BLaER1 treated with 17β-estradiol and CSF1 and Interleukin-3, amounts not matched to agents 10 nM and 100 nM (cell line): ENCODE measurements around the gene ASGR1.
A peak's percentile ranks its signal among the peaks of the same experiment; 100 is the strongest.

Source experiments
- H3K27ac ChIP-seq, 11 experiments: shearing (Covaris generic); formaldehyde crosslinking; 2 replicates each; pipeline ENCODE4 v1.8.1; 2022
- H3K27me3 ChIP-seq, 11 experiments: shearing (Covaris generic); formaldehyde crosslinking; 2 replicates each; pipeline ENCODE4 v1.8.1; 2022
- H3K36me3 ChIP-seq, 11 experiments: shearing (Covaris generic); formaldehyde crosslinking; 2 replicates each; pipeline ENCODE4 v1.8.1; 2022
- H3K4me1 ChIP-seq, 10 experiments: shearing (Covaris generic); formaldehyde crosslinking; 2 replicates each; pipeline ENCODE4 v1.8.1; 2022
- H3K4me2 ChIP-seq, 11 experiments: shearing (Covaris generic); formaldehyde crosslinking; 2 replicates each; pipeline ENCODE4 v1.8.1; 2022
- H3K4me3 ChIP-seq, 10 experiments: shearing (Covaris generic); formaldehyde crosslinking; 2 replicates each; pipeline ENCODE4 v1.8.1; 2022
- H3K9ac ChIP-seq, 11 experiments: shearing (Covaris generic); formaldehyde crosslinking; 2 replicates each; pipeline ENCODE4 v1.8.1; 2022
- H3K9me3 ChIP-seq, 11 experiments: shearing (Covaris generic); formaldehyde crosslinking; replicated peaks in 1 of 11; 2 replicates each; pipeline ENCODE4 v1.8.1; 2022
- H4K20me1 ChIP-seq, 11 experiments: shearing (Covaris generic); formaldehyde crosslinking; 2 replicates each; pipeline ENCODE4 v1.8.1; 2022
- Cebpa-rat ChIP-seq, 11 experiments: shearing (Covaris generic); IDR thresholded peaks; 2 replicates each; pipeline ENCODE4 v1.8.1; 2022

Gene ASGR1

GRCh38 chr17:7222972-7223292, 43.8 kb upstream of the ASGR1 start:
- H3K27ac ChIP-seq: no peak overlapping the region
- no peak overlapping the region for H3K4me2 ChIP-seq
- H3K4me3 ChIP-seq: no peak overlapping the region
- no peaks in the 10 kb centered on the region for H3K9me3 ChIP-seq
- peaks cover 64 to 72% (median 67%) of the 10 kb centered on the region in 11 experiments for H3K36me3 ChIP-seq
- H4K20me1 ChIP-seq: peaks cover 14 to 80% (median 44%) of the 10 kb centered on the region in 11 experiments; a peak in 20 of 22 replicates
- no peaks in the 10 kb centered on the region for H3K27me3 ChIP-seq
- H3K9ac ChIP-seq: peak overlapping the region in 6 of 11 experiments; percentile 18 to 95 (median 93); a peak in 7 of 22 replicates
- peaks cover 31 to 49% (median 42%) of the 10 kb centered on the region in 10 experiments for H3K4me1 ChIP-seq
- no peak for TF ChIP-seq Cebpa-rat (IDR thresholded peaks at IDR 0.05)

GRCh38 chr17:7222093-7222971, 43.2 kb upstream of the ASGR1 start:
- Histone ChIP-seq H3K36me3 (peaks cover 58 to 66% (median 61%) of the 10 kb centered on the region in 11 experiments), H4K20me1 (peaks cover 14 to 74% (median 44%) of the 10 kb centered on the region in 11 experiments; a peak in 20 of 22 replicates), H3K27ac (0 out of 22 replicates have a peak overlapping the region, but pooled peaks of 1 of the 11 experiments have one; percentile 6), H3K27me3 (no peaks in the 10 kb centered on the region), H3K4me1 (peaks cover 34 to 53% (median 46%) of the 10 kb centered on the region in 10 experiments), H3K9me3 (no peaks in the 10 kb centered on the region), H3K4me3 (no peak overlapping the region), H3K4me2 (peak overlapping the region in 7 of 11 experiments; percentile 95 to 99 (median 97); a peak in 8 of 22 replicates), H3K9ac (peak overlapping the region in 9 of 11 experiments; percentile 57 to 95 (median 93); a peak in 13 of 22 replicates)
- no peak for TF ChIP-seq Cebpa-rat (IDR thresholded peaks at IDR 0.05)

GRCh38 chr17:7221278-7222092, 42.3 kb upstream of the ASGR1 start:
- H4K20me1 ChIP-seq: peaks cover 16 to 68% (median 46%) of the 10 kb centered on the region in 11 experiments; a peak in 20 of 22 replicates
- no peaks in the 10 kb centered on the region for H3K9me3 ChIP-seq
- H3K36me3 ChIP-seq: peaks cover 50 to 57% (median 52%) of the 10 kb centered on the region in 11 experiments
- TF ChIP-seq Cebpa-rat (IDR thresholded peaks at IDR 0.05): no peak
- 0 out of 22 replicates have a peak overlapping the region, but pooled peaks of 1 of the 11 experiments have one; percentile 89 for H3K27ac ChIP-seq
- H3K4me1 ChIP-seq: peaks cover 38 to 58% (median 47%) of the 10 kb centered on the region in 10 experiments
- H3K27me3 ChIP-seq: no peaks in the 10 kb centered on the region
- peak overlapping the region; percentile 11 to 95 (median 90); a peak in 19 of 22 replicates for H3K9ac ChIP-seq
- H3K4me3 ChIP-seq: peak overlapping the region in 9 of 10 experiments; percentile 88 to 99 (median 94); a peak in 12 of 20 replicates
- peak overlapping the region; percentile 94 to 100 (median 97) for H3K4me2 ChIP-seq

DNA sequence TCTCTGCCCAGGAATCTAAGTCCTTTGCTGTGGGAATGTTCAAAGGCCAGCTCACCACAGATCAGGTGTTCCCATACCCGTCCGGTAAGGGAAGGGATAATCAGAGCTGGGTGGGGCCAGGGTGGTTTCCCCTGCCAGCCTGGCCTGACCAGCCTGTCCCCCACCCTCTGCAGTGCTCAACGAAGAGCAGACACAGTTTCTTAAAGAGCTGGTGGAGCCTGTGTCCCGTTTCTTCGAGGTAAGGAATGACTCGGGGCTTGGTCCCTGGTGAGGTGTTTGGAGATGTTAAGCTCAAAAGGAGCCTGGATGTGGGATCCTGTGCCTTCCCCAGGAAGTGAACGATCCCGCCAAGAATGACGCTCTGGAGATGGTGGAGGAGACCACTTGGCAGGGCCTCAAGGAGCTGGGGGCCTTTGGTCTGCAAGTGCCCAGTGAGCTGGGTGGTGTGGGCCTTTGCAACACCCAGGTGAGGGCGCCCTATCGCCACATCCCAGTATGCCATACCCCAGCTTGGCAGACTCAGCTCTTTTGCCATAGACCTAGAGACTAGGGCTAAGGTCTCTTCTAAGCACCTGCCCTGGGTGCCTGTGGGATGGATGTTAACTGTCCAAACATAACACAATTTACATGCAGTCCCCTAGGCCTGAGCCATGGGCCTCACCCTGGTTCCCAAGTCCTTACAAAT, 41.6 kb upstream of the ASGR1 start:
- peaks cover 42 to 50% (median 45%) of the 10 kb centered on the region in 11 experiments for H3K36me3 ChIP-seq
- H3K9ac ChIP-seq: peak overlapping the region; percentile 86 to 95 (median 93)
- TF ChIP-seq Cebpa-rat (IDR thresholded peaks at IDR 0.05): no peak
- peak overlapping the region; percentile 94 to 100 (median 97) for H3K4me2 ChIP-seq
- H3K4me3 ChIP-seq: peak overlapping the region; percentile 88 to 99 (median 94)
- peaks cover 22 to 68% (median 51%) of the 10 kb centered on the region in 11 experiments; a peak in 20 of 22 replicates for H4K20me1 ChIP-seq
- peak overlapping the region; percentile 82 to 92 (median 87) for H3K27ac ChIP-seq
- no peaks in the 10 kb centered on the region for H3K27me3 ChIP-seq
- H3K9me3 ChIP-seq: no peaks in the 10 kb centered on the region
- H3K4me1 ChIP-seq: peaks cover 45 to 65% (median 52%) of the 10 kb centered on the region in 10 experiments

- H3K9ac ChIP-seq: peak within 1 kb of the TSS; percentile 86 to 95 (median 93)
- H3K4me2 ChIP-seq: peak within 1 kb of the TSS; percentile 94 to 100 (median 97)
- H4K20me1 ChIP-seq: peaks cover 26 to 67% (median 50%) of the 10 kb centered on the region in 11 experiments; a peak in 20 of 22 replicates
- H3K9me3 ChIP-seq: no peaks in the 10 kb centered on the region
- H3K4me1 ChIP-seq: peaks cover 51 to 71% (median 59%) of the 10 kb centered on the region in 10 experiments
- peak within 1 kb of the TSS; percentile 82 to 92 (median 87) for H3K27ac ChIP-seq
- H3K36me3 ChIP-seq: peaks cover 35 to 42% (median 37%) of the 10 kb centered on the region in 11 experiments
- no peaks in the 10 kb centered on the region for H3K27me3 ChIP-seq
- no peak for TF ChIP-seq Cebpa-rat (IDR thresholded peaks at IDR 0.05)
- peak within 1 kb of the TSS; percentile 88 to 99 (median 94) for H3K4me3 ChIP-seq
Observed at GRCh38 chr17:7219812-7220592, 40.8 kb upstream of the ASGR1 start, which contains the start of the genes ACADVL and DLG4. Gene ACADVL, plus strand, starts transcription at chr17:7219938. Its CDS starts 47 bp downstream, at chr17:7219985. Gene DLG4, minus strand, starts transcription at chr17:7219836.

GRCh38 chr17:7219229-7219811, 40.1 kb upstream of the ASGR1 start:
- no peaks in the 10 kb centered on the region for H3K27me3 ChIP-seq
- peaks cover 29 to 35% (median 32%) of the 10 kb centered on the region in 11 experiments for H3K36me3 ChIP-seq
- peaks cover 26 to 67% (median 51%) of the 10 kb centered on the region in 11 experiments; a peak in 20 of 22 replicates for H4K20me1 ChIP-seq
- no peak for TF ChIP-seq Cebpa-rat (IDR thresholded peaks at IDR 0.05)
- H3K9me3 ChIP-seq: no peaks in the 10 kb centered on the region
- H3K9ac ChIP-seq: peak overlapping the region; percentile 86 to 95 (median 93)
- peaks cover 51 to 75% (median 61%) of the 10 kb centered on the region in 10 experiments for H3K4me1 ChIP-seq
- H3K27ac ChIP-seq: peak overlapping the region; percentile 82 to 92 (median 87); a peak in 21 of 22 replicates
- H3K4me2 ChIP-seq: peak overlapping the region; percentile 94 to 100 (median 97)
- H3K4me3 ChIP-seq: peak overlapping the region; percentile 88 to 99 (median 94)

DNA sequence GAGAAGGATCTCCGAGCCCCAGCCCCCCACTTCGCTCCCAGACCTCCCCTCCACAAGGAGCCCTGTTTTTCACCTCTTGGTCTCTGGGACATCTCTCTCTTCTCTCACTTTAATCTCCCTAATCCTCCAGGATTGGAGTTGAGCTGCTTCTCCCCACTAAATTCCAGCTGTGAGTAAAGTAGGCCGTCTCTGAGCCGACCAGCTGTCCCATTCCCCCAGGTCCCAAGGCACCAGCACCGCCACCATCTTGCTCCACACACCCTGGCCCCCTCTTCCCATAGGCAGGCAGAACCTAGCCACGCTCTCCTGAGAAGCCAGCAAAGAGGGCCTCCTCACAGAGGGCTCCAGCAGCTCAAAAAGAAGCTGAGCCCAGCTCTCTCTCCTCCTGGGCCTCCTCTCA, 39.6 kb upstream of the ASGR1 start:
- peaks cover 23 to 30% (median 26%) of the 10 kb centered on the region in 11 experiments for H3K36me3 ChIP-seq
- peaks cover 26 to 67% (median 46%) of the 10 kb centered on the region in 11 experiments; a peak in 21 of 22 replicates for H4K20me1 ChIP-seq
- peak overlapping the region in 5 of 10 experiments; percentile 58 to 98 (median 89); a peak in 7 of 20 replicates for H3K4me3 ChIP-seq
- no peak for TF ChIP-seq Cebpa-rat (IDR thresholded peaks at IDR 0.05)
- H3K27ac ChIP-seq: peak overlapping the region; percentile 82 to 92 (median 87); a peak in 18 of 22 replicates
- peak overlapping the region in 9 of 11 experiments; percentile 8 to 95 (median 93); a peak in 14 of 22 replicates for H3K9ac ChIP-seq
- H3K9me3 ChIP-seq: no peaks in the 10 kb centered on the region
- H3K4me1 ChIP-seq: peaks cover 55 to 79% (median 64%) of the 10 kb centered on the region in 10 experiments
- no peaks in the 10 kb centered on the region for H3K27me3 ChIP-seq
- H3K4me2 ChIP-seq: peak overlapping the region; percentile 94 to 100 (median 97)
